Measurements from ENCODE around the gene TANGO6.
A peak's percentile ranks its signal among the peaks of the same experiment; 100 is the strongest.
"Not testable (repeated sequence)": the region's sequence is repeated elsewhere in the genome, so short reads cannot be mapped to it uniquely, and the experiment has no call there.

TANGO6 gene

GRCh38 chr16:69123910-69124309, 280.6 kb downstream of the TANGO6 start:
- DNase-seq = peak; percentile 53

GRCh38 chr16:69124406-69124805, 281.1 kb downstream of the TANGO6 start:
- DNase-seq = not testable (repeated sequence)

DNA sequence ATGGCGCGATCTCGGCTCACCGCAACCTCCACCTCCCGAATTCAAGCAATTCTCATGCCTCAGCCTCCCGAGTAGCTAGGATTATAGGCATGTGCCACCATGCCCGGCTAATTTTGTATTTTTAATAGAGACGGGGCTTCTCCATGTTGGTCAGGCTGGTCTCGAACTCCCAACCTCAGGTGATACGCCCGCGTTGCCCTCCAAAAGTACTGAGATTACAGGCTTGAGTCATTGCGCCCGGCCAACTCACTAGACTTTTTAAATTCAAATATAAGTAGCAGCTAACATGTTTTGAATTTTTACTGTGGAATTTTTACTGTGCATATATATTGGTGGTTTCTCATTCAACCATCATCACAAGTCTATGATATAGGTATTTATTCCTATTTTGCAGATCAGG, 281.6 kb downstream of the TANGO6 start:
- not testable (repeated sequence) for DNase-seq

DNA sequence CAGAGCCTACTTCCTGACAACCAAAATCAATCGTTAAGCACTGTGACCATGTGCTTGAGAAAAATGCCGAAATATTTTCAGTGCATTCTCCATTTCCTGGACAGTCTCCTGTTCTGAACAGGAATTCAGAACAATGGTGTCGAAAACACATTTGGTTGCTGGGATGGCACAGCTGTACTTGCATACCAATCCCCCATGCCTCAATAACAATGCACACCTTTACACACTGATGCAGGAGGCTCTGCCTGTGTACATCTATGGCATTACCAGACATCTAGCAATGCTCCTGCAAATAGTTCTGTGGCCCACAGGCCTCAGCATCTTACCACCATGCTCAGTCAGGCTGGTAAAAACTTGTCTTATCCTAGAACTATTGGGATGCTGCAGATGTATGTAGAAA, 282.9 kb downstream of the TANGO6 start:
- DNase-seq = no peak

- DNase-seq = not testable (repeated sequence)
These were observed 283.5 kb downstream of the TANGO6 start for GRCh38 chr16:69126801-69127200.

DNA sequence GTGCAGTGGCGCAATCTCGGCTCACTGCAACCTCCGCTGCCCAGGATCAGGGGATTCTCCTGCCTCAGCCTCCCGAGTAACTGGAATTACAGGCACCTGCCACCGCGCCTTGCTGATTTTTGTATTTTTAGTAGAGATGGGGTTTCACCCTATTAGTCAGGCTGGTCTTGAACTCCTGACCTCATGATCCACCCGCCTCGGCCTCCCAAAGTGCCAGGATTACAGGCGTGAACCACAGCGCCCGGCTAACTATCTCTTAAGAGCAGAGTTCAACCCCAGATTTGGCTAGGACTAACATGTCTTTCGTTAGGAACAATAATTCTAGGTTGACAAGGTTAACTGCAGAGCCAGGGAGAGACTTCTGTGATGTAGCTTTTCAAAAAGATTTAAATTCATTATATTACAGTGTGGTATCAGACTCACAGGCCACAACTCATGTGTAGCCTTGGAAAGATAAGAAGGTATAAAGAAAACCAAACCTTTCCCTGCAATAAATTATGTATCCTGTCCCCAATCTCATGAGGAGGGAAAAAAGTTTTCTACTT, 284.7 kb downstream of the TANGO6 start:
- no peak for DNase-seq

DNA sequence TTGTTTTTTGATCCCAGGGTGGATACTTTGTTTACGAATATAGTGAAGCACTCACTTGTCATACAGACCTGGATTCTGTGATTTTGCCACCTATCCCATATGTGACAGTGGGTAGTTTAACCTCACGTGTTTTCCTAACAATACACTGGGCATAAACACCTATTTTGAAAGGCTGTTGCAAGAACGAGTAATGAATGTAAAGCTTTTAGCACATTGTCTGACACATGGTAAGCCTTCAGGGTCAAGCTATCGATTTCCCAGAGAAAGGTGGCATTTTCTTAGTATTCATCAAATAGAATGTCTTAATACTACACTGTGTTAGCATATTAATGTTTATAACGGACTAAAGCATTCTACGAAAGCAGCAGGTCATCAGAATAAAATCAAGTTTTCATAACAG, 287.1 kb downstream of the TANGO6 start:
- DNase-seq = no peak

- DNase-seq = no peak
These were observed 288.0 kb downstream of the TANGO6 start for GRCh38 chr16:69131167-69131838.

- peak; percentile 69 for DNase-seq
These were observed 288.6 kb downstream of the TANGO6 start for GRCh38 chr16:69131839-69132423.

DNA sequence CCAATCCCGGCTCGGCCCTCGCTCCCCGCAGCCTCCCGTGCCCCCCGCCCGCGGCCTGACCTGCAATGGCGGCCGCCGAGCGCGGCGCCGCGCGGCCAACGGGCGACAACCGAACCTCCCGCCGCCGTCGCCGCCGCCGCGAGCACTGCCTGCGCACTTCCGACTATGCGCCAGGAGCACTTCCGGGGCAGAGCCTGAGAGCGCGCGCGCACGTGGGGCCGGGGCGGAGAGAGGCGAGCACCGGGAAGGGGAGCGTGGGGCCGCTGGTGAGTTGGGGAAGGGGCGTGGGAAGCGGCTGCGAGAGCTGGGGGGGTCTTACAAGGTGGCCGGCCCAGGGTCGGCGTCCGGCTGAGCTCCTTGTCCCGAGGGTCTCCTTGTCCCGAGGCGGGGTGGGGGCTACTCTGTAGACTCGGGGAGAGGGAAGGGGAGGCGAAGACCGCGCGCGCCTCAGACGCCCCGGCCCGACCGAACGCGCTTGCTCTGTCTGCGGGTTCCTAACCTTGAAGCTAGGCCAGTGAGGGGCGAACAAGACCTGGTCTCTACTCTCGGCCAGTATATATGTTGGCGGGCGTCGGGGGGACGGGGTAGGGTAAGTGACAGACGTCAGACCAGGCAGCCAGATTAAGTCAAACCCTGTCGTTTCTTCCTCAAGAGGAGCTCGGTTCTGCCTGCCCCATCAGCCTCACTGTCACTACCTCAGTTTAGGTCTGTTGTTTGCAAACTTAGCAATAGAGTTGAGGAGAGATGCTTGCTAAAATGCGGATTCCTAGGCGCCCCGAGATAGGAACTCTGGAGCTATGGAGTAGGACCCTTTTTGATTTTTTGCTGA, 289.3 kb downstream of the TANGO6 start, which contains the start of the genes CHTF8 and UTP4:
Gene CHTF8, minus strand, starts transcription at position 165 of the 829 bp plus-strand sequence. CDS start 11,130 bp downstream, outside the sequence.
Gene UTP4, plus strand, starts transcription at position 226 of the 829 bp plus-strand sequence. CDS start 811 bp downstream, outside the sequence.
- DNase-seq = peak; percentile 87

GRCh38 chr16:69133373-69133954, 290.1 kb downstream of the TANGO6 start:
- no peak for DNase-seq
